GM12878 (cell line): ENCODE results near the gene PAX3. TPM values are rescaled to one million over a fixed set of nuclear protein-coding genes. Genes with fewer than 3 reads are reported as not detected.

Experiments used
- FOS ChIP-seq: IDR thresholded peaks from 3 replicates; pipeline ENCODE4 v1.6.1; 2011; ENCODE audit warnings: borderline replicate concordance; ENCODE audit not compliant: insufficient read length; ENCODE audit errors: extremely low read depth
- MTA2 ChIP-seq: fragments of 450-650 bp; IDR thresholded peaks from 2 replicates; pipeline ENCODE4 v1.6.1; 2016; ENCODE audit warnings: low read depth, mild to moderate bottlenecking, moderate library complexity
- POLR2A ChIP-seq: IDR thresholded peaks from 2 replicates; pipeline ENCODE4 v1.6.1; 2011; ENCODE audit warnings: low read depth, mild to moderate bottlenecking, low read length
- SP1 ChIP-seq: IDR thresholded peaks from one replicate; pipeline ENCODE4 v1.6.1; 2011; ENCODE audit warnings: low read depth, low read length
- TAF1 ChIP-seq: IDR thresholded peaks from 2 replicates; pipeline ENCODE4 v1.6.1; 2011; ENCODE audit warnings: mild to moderate bottlenecking, low read depth, low read length, borderline replicate concordance
- USF2 ChIP-seq: IDR thresholded peaks from 2 replicates; pipeline ENCODE4 v1.6.1; 2011; ENCODE audit warnings: low read depth, low read length, improper control_type of control experiment, borderline replicate concordance
- YBX1 ChIP-seq: fragments of 450-650 bp; IDR thresholded peaks from 2 replicates; pipeline ENCODE4 v1.6.1; 2016; ENCODE audit warnings: antibody characterized with exemption
- polyA plus RNA-seq, 11 experiments: library from polyadenylated mRNA; depleted of rRNA in 4 of 11; unstranded in 6 of 11; stranded (reverse) in 5 of 11; fragments of >200 nt; fragmentation: Nextera tagmentation in 4 of 11; fragmentation: Illumina TruSeq in 1 of 11; extraction: Ambion mirVana in 4 of 11; extraction: Trizol in 1 of 11; gene quantifications; 1 replicate in 1 of 11; 2 replicates in 10 of 11; pipeline versions ENCODE4 v1.2.1 to v1.2.3, GENCODE V29; 2011 to 2016; ENCODE audit warnings: inconsistent platforms in 2 of 11, missing spikeins in 2 of 11, low read depth in 1 of 11
- total RNA-seq, 4 experiments: library from RNA; depleted of rRNA in 3 of 4; stranded (reverse); fragments of >200 nt in 3 of 4; fragmentation: Illumina TruSeq in 1 of 4; extraction: Trizol in 1 of 4; gene quantifications; 2 replicates each; pipeline versions ENCODE4 v1.2.1 to v1.2.3, GENCODE V29; 2013 to 2021
- TF ChIP-seq, protein P1 (sequence below): fragments of 450-650 bp; conservative IDR thresholded peaks from 2 replicates; pipeline ENCODE4 v1.6.1; 2017; ENCODE audit warnings: mild to moderate bottlenecking, moderate library complexity

The PAX3 gene
- total and polyA plus RNA-seq, 10 of the 15 experiments (the other 5 are each of a cell fraction or from before 2014, with no cell fraction given), result not detected

DNA sequence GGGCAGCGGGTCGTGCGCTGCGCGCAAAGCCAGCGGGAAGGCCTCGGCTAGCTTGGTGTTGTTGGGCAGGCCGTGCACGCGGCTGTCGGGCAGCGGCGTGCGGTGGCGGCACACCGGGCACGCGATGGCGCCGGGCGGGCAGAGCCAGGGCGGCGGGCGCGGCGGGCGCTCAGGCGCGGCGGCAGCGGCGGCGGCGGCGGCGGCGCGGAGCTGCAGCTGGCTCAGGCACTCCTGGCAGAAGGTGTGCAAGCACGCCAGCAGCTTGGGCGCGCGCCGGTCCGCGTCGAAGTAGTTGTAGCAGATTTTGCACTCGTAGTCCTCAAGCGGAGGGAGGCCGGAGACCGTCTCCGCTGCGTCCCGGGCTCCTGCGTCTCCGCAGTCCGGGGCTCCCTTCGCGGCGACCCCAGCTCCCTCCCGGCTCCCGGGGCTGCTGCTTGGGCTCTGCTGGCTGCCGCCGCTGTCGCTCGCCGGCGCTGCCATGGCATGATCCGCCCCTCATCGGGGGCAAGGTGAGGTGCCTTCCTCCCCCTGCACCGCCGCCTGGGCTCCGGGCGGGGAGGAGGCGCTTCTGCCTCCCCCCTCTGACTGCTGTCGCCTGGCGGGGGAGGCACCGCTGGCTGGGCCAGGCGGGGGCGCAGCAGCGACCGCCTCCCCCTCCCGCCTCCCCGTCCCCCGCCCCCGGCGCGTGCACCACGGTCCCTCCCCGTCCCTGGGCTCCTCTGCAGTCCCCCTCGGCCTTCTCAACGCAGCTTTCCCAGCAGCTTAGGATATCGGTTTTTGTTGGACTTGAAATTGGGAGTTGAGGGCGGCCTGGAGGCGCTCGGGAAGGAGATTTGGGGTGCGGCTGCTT, 21.0 kb upstream of the PAX3 start (continued):
- TF ChIP-seq FOS (no peak), USF2 (no peak), SP1 (no peak), POLR2A (no peak), MTA2 (no peak), TAF1 (no peak), YBX1 (no peak)
- TF ChIP-seq, protein P1, sequence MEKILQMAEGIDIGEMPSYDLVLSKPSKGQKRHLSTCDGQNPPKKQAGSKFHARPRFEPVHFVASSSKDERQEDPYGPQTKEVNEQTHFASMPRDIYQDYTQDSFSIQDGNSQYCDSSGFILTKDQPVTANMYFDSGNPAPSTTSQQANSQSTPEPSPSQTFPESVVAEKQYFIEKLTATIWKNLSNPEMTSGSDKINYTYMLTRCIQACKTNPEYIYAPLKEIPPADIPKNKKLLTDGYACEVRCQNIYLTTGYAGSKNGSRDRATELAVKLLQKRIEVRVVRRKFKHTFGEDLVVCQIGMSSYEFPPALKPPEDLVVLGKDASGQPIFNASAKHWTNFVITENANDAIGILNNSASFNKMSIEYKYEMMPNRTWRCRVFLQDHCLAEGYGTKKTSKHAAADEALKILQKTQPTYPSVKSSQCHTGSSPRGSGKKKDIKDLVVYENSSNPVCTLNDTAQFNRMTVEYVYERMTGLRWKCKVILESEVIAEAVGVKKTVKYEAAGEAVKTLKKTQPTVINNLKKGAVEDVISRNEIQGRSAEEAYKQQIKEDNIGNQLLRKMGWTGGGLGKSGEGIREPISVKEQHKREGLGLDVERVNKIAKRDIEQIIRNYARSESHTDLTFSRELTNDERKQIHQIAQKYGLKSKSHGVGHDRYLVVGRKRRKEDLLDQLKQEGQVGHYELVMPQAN, result peak; percentile 34; the same call in 1 of the 2 replicates
